Subcutaneous abdominal adipose tissue (tissue), 5 donors: ENCODE results near the gene CTTN.

Experiments used
- H3K27ac ChIP-seq: one replicate; pipeline ENCODE4 v1.7.0; 2013; ENCODE audit warnings: low read depth, mild to moderate bottlenecking, inconsistent platforms, low read length, moderate library complexity
- H3K27me3 ChIP-seq, 5 donors: one replicate each; pipeline ENCODE4 v1.7.0; 2013; ENCODE audit warnings: low read length in 5 of 5, inconsistent platforms in 1 of 5; ENCODE audit not compliant: control insufficient read depth in 5 of 5, insufficient read depth in 4 of 5
- H3K36me3 ChIP-seq, 5 donors: one replicate each; pipeline ENCODE4 v1.7.0; 2013; ENCODE audit warnings: low read length in 5 of 5; ENCODE audit not compliant: control insufficient read depth in 5 of 5, insufficient read depth in 5 of 5
- H3K4me1 ChIP-seq, 5 donors: one replicate each; pipeline ENCODE4 v1.7.0; 2013; ENCODE audit warnings: low read length in 5 of 5, mild to moderate bottlenecking in 3 of 5, moderate library complexity in 1 of 5; ENCODE audit not compliant: control insufficient read depth in 5 of 5, insufficient read depth in 5 of 5
- H3K4me3 ChIP-seq, 5 donors: one replicate each; pipeline ENCODE4 v1.7.0; 2013; ENCODE audit warnings: low read length in 5 of 5, low read depth in 1 of 5
- H3K9ac ChIP-seq, 5 donors: one replicate each; pipeline ENCODE4 v1.7.0; 2013; ENCODE audit warnings: low read length in 5 of 5, mild to moderate bottlenecking in 4 of 5, moderate library complexity in 3 of 5
- H3K9me3 ChIP-seq, 5 donors: one replicate each; pipeline ENCODE4 v1.7.0; 2013; ENCODE audit warnings: low read length in 5 of 5; ENCODE audit not compliant: control insufficient read depth in 5 of 5
- donor health status: healthy.
- donor health status: healthy.
- donor health status: healthy.
- donor health status: healthy.
- donor health status: healthy.

Gene CTTN

DNA sequence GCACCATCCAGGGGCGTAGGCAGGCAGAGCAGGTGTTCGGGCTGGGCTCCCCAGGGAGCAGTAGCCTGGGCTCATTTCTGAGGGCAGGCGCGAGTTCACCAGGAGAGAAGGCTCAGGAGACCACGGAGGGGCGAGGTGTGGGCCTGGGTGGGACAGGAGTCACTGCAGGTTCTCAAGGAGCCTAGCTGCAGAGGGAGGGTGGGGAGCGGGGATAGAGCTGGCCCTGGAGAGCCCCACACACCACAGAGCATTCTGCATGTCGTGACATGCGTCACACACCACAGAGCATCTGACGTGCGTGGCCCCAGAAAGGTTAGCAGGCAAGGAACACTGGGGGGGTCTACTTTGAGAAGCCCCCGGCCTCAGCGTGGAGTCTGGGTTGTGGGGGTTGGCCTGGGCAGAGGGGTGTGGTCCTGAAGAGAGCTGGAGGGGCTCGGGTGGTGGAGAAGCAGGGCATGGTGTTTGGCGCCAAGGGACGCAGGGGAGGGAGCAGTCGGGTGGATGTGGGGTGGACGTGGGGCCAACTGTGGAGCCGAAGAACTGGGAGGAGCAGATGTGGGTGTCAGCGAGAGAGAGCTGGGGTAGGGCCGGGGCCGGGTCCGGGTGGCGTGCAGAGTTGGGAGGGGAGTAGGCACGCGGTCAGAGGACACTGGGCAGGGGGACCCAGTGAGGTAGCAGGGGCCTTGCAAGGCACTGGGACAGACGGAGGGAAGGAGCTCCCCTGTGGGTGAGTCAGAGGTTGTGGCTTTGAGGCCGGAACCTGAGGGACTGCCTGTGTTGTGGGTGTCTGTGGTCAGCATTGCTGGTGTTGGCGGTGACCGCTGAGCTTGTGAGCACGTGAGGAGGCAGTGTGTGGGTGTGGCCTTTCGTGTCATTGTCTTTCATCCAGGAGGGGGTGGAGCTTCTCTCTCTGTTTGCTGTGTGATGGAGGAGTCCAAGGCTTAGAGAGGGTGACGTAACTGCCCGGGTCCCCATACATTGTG lies 25.5 kb downstream of the CTTN start:
- H3K9me3 ChIP-seq: no peaks in the 10 kb centered on the region
- no peak overlapping the region for H3K4me3 ChIP-seq
- no peaks in the 10 kb centered on the region for H3K27me3 ChIP-seq
- H3K36me3 ChIP-seq: peaks cover 2 to 82% (median 76%) of the 10 kb centered on the region in 5 donors
- H3K27ac ChIP-seq: no peak overlapping the region
- H3K9ac ChIP-seq: no peak overlapping the region
- peaks cover 0 to 13% (median 8%) of the 10 kb centered on the region in 5 donors for H3K4me1 ChIP-seq

DNA sequence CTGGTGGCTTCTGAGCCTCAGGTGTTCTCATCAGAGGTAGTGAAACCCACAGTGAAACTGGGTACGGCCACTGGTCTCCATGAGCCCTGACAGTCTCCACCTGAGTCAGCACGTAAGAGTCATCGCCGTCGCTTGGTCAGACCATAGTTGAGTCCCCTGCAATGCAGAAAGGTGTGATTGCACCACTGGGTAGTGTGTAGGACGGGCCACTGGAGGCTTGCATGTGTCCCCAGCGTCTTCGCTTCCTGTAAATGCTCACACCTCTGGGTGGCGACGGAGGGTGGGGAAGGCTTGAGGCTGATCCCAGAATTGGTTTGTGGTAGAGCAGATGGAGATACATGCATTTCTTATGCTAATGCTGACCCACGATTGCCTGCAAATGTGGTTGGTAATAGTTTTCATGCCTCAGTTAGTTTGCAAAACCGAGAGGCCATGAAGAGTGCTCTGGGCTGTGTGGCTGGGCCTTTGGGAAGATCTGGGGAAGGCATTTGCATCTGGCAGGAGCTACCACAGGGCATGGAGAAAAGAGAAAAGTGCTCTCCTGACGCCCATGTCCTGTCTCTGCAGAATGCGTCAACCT lies 26.5 kb downstream of the CTTN start:
- no peaks in the 10 kb centered on the region for H3K27me3 ChIP-seq

DNA sequence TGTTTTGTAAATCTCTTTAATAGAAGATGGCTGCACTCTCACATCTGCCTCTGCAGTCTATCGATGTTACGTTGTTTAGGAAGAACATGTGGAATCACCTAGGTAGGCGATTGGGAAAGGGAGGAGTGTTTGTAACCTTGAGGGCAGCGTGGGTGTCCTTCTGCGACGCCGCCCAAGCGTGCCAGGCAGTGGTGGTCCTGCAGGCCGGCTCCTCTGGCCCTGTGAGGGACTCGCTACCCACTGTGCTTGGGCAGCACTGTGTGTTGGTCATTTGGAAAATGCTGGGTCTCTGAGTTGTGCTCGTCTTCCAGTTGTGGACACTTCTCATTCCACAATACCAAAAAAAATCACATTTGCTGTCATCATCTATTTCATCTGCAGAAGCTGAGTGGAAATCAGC lies 29.1 kb downstream of the CTTN start:
- Histone ChIP-seq H3K9me3 (no peaks in the 10 kb centered on the region), H3K27me3 (no peaks in the 10 kb centered on the region), H3K27ac (no peak overlapping the region), H3K4me1 (peaks cover 0 to 13% (median 8%) of the 10 kb centered on the region in 5 donors), H3K9ac (no peak overlapping the region), H3K36me3 (peaks cover 0 to 85% (median 79%) of the 10 kb centered on the region in 5 donors), H3K4me3 (no peak overlapping the region)

More for the DNA sequence above, 26.5 kb downstream of the CTTN start:
- Histone ChIP-seq H3K9me3 (no peaks in the 10 kb centered on the region), H3K27ac (no peak overlapping the region), H3K36me3 (peaks cover 2 to 85% (median 78%) of the 10 kb centered on the region in 5 donors), H3K9ac (no peak overlapping the region), H3K4me1 (peaks cover 0 to 13% (median 8%) of the 10 kb centered on the region in 5 donors), H3K4me3 (no peak overlapping the region)

GRCh38 chr11:70428701-70429427 lies 30.5 kb downstream of the CTTN start:
- Histone ChIP-seq H3K27me3 (no peaks in the 10 kb centered on the region), H3K9me3 (no peaks in the 10 kb centered on the region), H3K36me3 (peaks cover 0 to 85% (median 79%) of the 10 kb centered on the region in 5 donors), H3K9ac (no peak overlapping the region), H3K4me3 (no peak overlapping the region), H3K4me1 (peaks cover 0 to 13% (median 8%) of the 10 kb centered on the region in 5 donors), H3K27ac (no peak overlapping the region)

GRCh38 chr11:70429428-70429705 lies 31.0 kb downstream of the CTTN start:
- no peak overlapping the region for H3K27ac ChIP-seq
- H3K9me3 ChIP-seq: no peaks in the 10 kb centered on the region
- peaks cover 0 to 10% (median 8%) of the 10 kb centered on the region in 5 donors for H3K4me1 ChIP-seq
- H3K36me3 ChIP-seq: peaks cover 0 to 85% (median 79%) of the 10 kb centered on the region in 5 donors
- no peaks in the 10 kb centered on the region for H3K27me3 ChIP-seq
- H3K4me3 ChIP-seq: no peak overlapping the region
- no peak overlapping the region for H3K9ac ChIP-seq

DNA sequence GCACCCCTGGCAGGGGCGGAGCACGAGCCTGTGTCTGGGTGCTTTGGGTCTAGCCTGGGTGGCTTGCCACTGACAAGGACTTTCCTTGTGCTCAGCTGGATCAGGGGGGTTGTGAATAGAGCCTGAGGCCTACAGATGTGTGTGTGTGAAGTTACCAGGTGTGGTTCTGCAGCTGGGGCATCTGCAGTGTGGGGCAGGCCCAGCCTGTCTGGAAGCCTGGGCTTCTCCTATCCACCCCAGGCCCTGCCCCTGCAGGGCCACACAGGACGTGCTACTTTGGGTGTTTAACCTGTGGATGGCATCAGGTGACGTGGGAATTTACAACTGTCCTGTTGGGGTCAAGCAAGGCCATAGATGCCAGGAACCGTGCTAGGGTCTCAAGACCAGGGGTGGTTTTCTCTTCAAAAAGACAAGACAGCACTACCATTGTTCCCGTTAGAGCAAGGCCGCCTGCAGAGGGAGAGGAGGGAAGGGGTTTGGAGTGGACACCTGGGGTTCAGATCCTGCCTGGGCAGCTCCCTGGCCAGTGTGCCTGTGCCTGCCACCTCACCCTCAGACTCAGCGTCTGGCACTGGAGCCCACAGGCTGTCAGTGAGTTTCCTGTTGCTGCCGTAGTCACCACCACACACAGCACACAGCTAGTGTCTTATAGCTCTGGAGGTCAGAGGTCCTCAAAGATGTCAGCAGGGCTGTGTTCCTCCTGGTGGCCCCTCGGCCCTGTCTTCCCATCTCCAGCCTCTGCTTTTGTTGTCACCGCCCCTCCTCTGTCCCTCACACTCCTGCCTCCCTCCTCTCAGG lies 31.6 kb downstream of the CTTN start:
- no peaks in the 10 kb centered on the region for H3K9me3 ChIP-seq
- H3K27me3 ChIP-seq: no peaks in the 10 kb centered on the region
- H3K4me1 ChIP-seq: peaks cover 0 to 10% (median 8%) of the 10 kb centered on the region in 5 donors
- H3K27ac ChIP-seq: no peak overlapping the region
- H3K9ac ChIP-seq: no peak overlapping the region
- H3K4me3 ChIP-seq: no peak overlapping the region
- peaks cover 0 to 85% (median 79%) of the 10 kb centered on the region in 5 donors for H3K36me3 ChIP-seq

DNA sequence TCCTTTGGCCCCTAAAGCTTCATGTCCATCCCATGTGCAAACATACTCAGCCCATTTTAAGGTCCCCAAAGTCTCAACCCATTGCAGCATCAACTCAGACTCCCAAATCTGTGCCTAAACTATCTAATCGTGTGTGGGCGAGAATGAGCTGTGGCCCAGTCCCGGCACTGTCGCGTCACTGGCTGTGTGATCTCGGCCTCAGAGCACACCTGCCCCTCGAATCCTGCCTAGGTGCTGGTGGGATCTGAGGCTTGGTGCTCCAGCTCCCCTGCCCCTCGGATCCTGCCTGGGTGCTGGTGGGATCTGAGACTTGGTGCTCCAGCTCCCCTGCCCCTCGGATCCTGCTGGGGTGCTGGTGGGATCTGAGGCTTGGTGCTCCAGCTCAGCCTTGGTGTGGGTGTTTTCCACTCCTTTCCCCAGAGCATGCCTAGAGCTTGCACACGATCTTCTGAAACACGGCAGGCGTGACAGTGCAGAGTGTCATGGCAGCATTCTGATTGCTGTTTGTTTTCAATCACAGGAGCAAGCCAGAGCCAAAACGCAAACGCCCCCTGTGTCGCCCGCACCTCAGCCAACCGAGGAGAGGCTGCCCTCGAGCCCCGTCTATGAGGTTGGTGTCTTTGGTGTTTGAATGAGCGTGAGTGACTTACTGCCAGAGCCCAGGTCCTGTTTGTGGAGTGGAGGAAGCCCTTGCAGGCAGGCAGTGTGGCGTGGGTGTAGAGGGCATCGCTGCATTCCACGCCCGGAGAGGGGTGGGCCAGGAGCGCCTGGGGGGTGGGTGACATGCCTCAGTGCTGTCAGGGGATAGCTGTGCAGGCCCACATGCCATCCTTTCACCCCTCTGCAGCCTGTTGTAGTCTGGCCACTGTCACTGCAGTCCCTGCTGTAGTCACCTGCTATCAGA lies 32.6 kb downstream of the CTTN start:
- Histone ChIP-seq H3K9me3 (no peaks in the 10 kb centered on the region), H3K9ac (no peak overlapping the region), H3K4me1 (peaks cover 0 to 10% (median 8%) of the 10 kb centered on the region in 5 donors), H3K4me3 (no peak overlapping the region), H3K36me3 (peaks cover 0 to 84% (median 78%) of the 10 kb centered on the region in 5 donors), H3K27me3 (no peaks in the 10 kb centered on the region), H3K27ac (no peak overlapping the region)

GRCh38 chr11:70431611-70432010 lies 33.3 kb downstream of the CTTN start:
- Histone ChIP-seq H3K27ac (no peak overlapping the region), H3K9me3 (no peaks in the 10 kb centered on the region), H3K36me3 (peaks cover 0 to 90% (median 85%) of the 10 kb centered on the region in 5 donors), H3K9ac (no peak overlapping the region), H3K4me1 (peaks cover 0 to 10% (median 8%) of the 10 kb centered on the region in 5 donors), H3K4me3 (no peak overlapping the region), H3K27me3 (no peaks in the 10 kb centered on the region)

DNA sequence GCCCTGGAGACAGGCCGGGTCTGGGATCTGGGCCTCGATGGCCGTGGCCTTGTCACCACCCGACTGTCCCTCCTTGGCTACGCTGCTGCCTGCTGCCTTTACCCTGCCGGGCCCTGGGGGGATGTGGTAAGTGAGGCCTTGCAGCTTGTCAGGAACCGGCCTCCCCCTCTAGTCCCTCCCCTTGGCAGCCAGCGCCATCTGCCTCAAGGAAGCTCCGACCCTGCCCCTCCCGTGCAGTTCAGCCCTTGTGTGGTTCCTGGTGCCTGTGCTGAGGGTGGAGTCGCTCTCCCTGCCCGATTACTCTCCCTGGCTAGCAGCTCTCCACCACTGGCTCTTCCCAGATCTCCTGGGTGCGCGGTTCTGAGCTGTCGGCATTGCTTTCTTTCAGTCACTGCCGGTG lies 33.7 kb downstream of the CTTN start:
- Histone ChIP-seq H3K4me1 (peaks cover 0 to 9% (median 8%) of the 10 kb centered on the region in 5 donors), H3K9me3 (no peaks in the 10 kb centered on the region), H3K9ac (no peak overlapping the region), H3K4me3 (no peak overlapping the region), H3K27me3 (no peaks in the 10 kb centered on the region), H3K27ac (no peak overlapping the region), H3K36me3 (peaks cover 0 to 92% (median 89%) of the 10 kb centered on the region in 5 donors)
